Heart right ventricle (tissue), 16 donors: Measurements from ENCODE around the gene CPLANE1. TPM values are rescaled to one million over a fixed set of nuclear protein-coding genes. Genes with fewer than 3 reads are reported as not detected.
"Not testable (repeated sequence)": the region's sequence is repeated elsewhere in the genome, so short reads cannot be mapped to it uniquely, and the experiment has no call there.

ENCODE experiments used
- ATAC-seq, 8 donors: fragments of 200-7000 bp; cut with Tn5 transposase; one replicate each; pipeline ENCODE4 v1.9.1; 2020; ENCODE audit warnings: mild to moderate bottlenecking in 8 of 8, moderate library complexity in 8 of 8, moderate number of reproducible peaks in 1 of 8
- DNase-seq, 2 donors: peaks; one replicate each; pipeline ENCODE4 v3.0.0-alpha.2; 2020
- H3K27ac ChIP-seq, 10 donors: fragments of 200-600 bp; sonication (generic) in 2 of 10; one replicate each; pipeline versions ENCODE4 v1.5.0 to v1.8.0; 2020 to 2022; ENCODE audit warnings: mild to moderate bottlenecking in 3 of 10
- H3K27me3 ChIP-seq, 7 donors: fragments of 200-600 bp; one replicate each; pipeline ENCODE4 v1.8.0; 2021 to 2022; ENCODE audit warnings: mild to moderate bottlenecking in 2 of 7
- H3K36me3 ChIP-seq, 9 donors: fragments of 200-600 bp; sonication (generic) in 1 of 9; one replicate each; pipeline versions ENCODE4 v1.5.0 to v1.8.0; 2020 to 2022; ENCODE audit warnings: mild to moderate bottlenecking in 2 of 9
- H3K4me1 ChIP-seq, 9 donors: fragments of 200-600 bp; sonication (generic) in 1 of 9; one replicate each; pipeline versions ENCODE4 v1.5.0 to v1.8.0; 2020 to 2022; ENCODE audit warnings: mild to moderate bottlenecking in 4 of 9
- H3K4me3 ChIP-seq, 10 donors: fragments of 200-600 bp; sonication (generic) in 2 of 10; one replicate each; pipeline versions ENCODE4 v1.5.0 to v1.8.0; 2020 to 2022; ENCODE audit warnings: mild to moderate bottlenecking in 7 of 10, moderate library complexity in 2 of 10
- H3K9me3 ChIP-seq, 11 donors: fragments of 200-600 bp in 10 of 11; sonication (generic) in 2 of 11; one replicate each; pipeline versions ENCODE4 v1.5.0 to v1.8.0; 2013 to 2022; ENCODE audit warnings: mild to moderate bottlenecking in 2 of 11, control low read depth in 1 of 11, moderate library complexity in 1 of 11
- WGBS, 2 donors: extraction: QIAGEN DNeasy Blood & Tissue Kit; methylation state at CpG; one replicate each; pipeline ENCODE4 v1.1.7; 2013; ENCODE audit warnings: inconsistent platforms in 1 of 2; 5-methylcytosine and 5-hydroxymethylcytosine counted together
- intact Hi-C, 10 donors: fragments of 100-400 bp; cut with DNase I; formaldehyde crosslinking; loops; one replicate each; pipeline versions ENCODE4 v1.11.1 to v1.14.2; 2022
- polyA plus RNA-seq, 2 donors: library from polyadenylated mRNA; stranded (reverse); fragments of 200-250 nt; gene quantifications; one replicate each; pipeline ENCODE4 v1.2.3, GENCODE V29; 2013
- total RNA-seq, 10 donors: library from RNA; stranded (reverse); fragmentation: NEBNext Ultra II Directional in 3 of 10; extraction: Animal tissue kit (Norgen Biotek cat#: 25700) in 3 of 10; gene quantifications; one replicate each; pipeline versions ENCODE4 v1.2.1 to v1.2.4, GENCODE V29; 2021 to 2023
- TF ChIP-seq, protein P1 (sequence below), 9 donors: fragments of 200-600 bp; sonication (generic) in 2 of 9; IDR thresholded peaks; one replicate each; pipeline versions ENCODE4 v1.5.0 to v1.8.0; 2021 to 2022; ENCODE audit warnings: antibody characterized with exemption in 9 of 9, mild to moderate bottlenecking in 5 of 9, moderate library complexity in 1 of 9
- donor health status: Arrhythmogenic right ventricular cardiomyopathy.
- donor health status: ischemic (EF 13 %, LVEDD 7.1; RV severe dilation, severe dysfunction).
- donor health status: healthy with polysubstance abuse.
- donor health status: DM: no; HTN: yes; CAD: no.
- donor health status: DM: no; HTN: no; CAD: no.
- donor health status: ischemic (EF 25% LVEDD 6.9; RV normal size, moderate dysfunction).
- donor health status: ischemic (EF 25% LVEDD 5.7; RV mildly dilated, moderate dysfunction).
- donor health status: healthy.
- donor health status: DM: yes; HTN: yes; CAD: no.
- donor health status: Ischemic cardiomyopathy.
- donor health status: ischemic (EF 35%, LVEDD 5.7; RV mildly dilated, moderate dysfunction).
- donor health status: nonischemic (EF 11% LVEDD 7.7; RV severe dilation, severe dysfunction).
- donor health status: DM: yes; HTN: yes; CAD: no.
- donor health status: PGD.
- donor health status: ischemic (EF 29% LVEDD 5.4; RV normal size, mild dysfunction).
- donor health status: nonischemic (EF 23%, LVEDD 6.1; RV moderate dilation, normal function).

Gene CPLANE1
- total and polyA plus RNA-seq, 12 donors = 1.4 to 13.5 (median 9.5) TPM

DNA sequence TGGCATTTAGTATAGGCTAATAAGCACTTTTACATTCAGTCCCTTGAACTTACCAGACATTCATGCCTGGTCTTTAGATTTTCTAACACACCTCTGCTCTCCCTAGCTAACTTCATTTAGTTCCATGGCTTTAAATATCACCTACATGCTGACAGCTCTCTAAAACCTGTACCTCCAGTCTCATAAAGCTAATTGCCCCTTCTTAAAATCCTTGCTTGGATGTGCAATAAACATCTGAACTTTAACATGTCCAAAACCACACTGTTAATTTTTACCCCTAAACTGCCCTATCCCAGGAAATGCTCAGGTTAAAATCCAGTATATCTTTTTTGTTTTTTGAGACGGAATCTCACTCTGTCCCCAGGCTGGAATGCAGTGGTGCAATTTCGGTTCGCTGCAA, 139.8 kb downstream of the CPLANE1 start:
- 98 to 99% methylated on average over 3 of the region's 3 CpGs for WGBS, 2 donors
- Histone ChIP-seq H3K4me1 (peaks cover 0 to 12% (median 0%) of the 10 kb centered on the region in 9 donors), H3K9me3 (peaks cover 0 to 6% (median 0%) of the 10 kb centered on the region in 11 donors), H3K27ac (no peak overlapping the region), H3K27me3 (no peaks in the 10 kb centered on the region), H3K4me3 (no peak overlapping the region), H3K36me3 (peaks cover 0 to 99% (median 61%) of the 10 kb centered on the region in 9 donors)
- ATAC-seq (no peak), DNase-seq (no peak)
- intact Hi-C loops = no loop called here
- TF ChIP-seq, protein P1, sequence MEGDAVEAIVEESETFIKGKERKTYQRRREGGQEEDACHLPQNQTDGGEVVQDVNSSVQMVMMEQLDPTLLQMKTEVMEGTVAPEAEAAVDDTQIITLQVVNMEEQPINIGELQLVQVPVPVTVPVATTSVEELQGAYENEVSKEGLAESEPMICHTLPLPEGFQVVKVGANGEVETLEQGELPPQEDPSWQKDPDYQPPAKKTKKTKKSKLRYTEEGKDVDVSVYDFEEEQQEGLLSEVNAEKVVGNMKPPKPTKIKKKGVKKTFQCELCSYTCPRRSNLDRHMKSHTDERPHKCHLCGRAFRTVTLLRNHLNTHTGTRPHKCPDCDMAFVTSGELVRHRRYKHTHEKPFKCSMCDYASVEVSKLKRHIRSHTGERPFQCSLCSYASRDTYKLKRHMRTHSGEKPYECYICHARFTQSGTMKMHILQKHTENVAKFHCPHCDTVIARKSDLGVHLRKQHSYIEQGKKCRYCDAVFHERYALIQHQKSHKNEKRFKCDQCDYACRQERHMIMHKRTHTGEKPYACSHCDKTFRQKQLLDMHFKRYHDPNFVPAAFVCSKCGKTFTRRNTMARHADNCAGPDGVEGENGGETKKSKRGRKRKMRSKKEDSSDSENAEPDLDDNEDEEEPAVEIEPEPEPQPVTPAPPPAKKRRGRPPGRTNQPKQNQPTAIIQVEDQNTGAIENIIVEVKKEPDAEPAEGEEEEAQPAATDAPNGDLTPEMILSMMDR (IDR thresholded peaks at IDR 0.05) = no peak

DNA sequence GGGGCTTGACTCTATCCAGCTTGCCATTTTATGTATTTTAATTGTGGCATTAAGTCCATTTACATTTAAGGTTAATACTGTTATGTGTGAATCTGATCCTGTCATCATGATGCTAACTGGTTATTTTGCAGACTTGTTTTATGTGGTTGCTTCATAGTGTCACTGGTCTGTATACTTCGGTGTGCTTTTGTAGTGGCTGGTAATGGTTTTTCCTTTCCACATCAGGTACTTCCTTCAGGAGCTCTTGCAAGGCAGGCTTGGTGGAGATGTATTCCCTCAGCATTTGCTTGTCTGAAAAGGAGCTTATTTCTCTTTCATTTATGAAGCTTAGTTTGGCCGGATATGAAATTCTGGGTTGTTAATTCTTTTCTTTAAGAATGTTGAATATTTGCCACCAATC, 145.9 kb downstream of the CPLANE1 start:
- no peak for DNase-seq
- H3K36me3 ChIP-seq = peaks cover 0 to 57% (median 39%) of the 10 kb centered on the region in 9 donors
- peaks cover 0 to 43% (median 18%) of the 10 kb centered on the region in 11 donors for H3K9me3 ChIP-seq
- ATAC-seq = no peak
- H3K4me1 ChIP-seq = no peaks in the 10 kb centered on the region
- no peaks in the 10 kb centered on the region for H3K27me3 ChIP-seq
- no peak overlapping the region for H3K27ac ChIP-seq
- TF ChIP-seq, protein P1 (IDR thresholded peaks at IDR 0.05) = no peak
- intact Hi-C loops = no loop called here
- WGBS, 2 donors = 97 to 98% methylated on average over 2 of the region's 2 CpGs
- H3K4me3 ChIP-seq = no peak overlapping the region

DNA sequence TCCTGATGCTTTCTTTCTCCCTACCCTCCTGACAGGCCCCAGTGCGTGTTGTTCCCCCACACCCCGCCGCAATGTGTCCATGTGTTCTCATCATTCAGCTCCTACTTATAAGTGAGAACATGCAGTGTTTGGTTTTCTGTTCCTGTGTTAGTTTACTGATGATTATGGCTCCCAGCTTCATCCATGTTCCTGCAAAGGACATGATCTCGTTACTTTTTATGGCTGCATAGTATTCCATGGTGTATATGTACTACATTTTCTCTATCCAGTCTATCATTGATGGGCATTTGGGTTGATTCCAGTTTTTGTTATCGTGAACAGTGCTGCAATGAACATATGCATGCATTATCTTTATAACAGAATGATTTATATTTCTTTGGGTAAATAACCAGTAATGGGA, 149.9 kb downstream of the CPLANE1 start:
- H3K27me3 ChIP-seq, DNase-seq, H3K27ac ChIP-seq, H3K4me1 ChIP-seq, intact Hi-C loops, H3K4me3 ChIP-seq, ATAC-seq: not testable (repeated sequence)
- Histone ChIP-seq H3K36me3 (peaks cover 0 to 27% (median 9%) of the 10 kb centered on the region in 9 donors), H3K9me3 (peaks cover 0 to 70% (median 24%) of the 10 kb centered on the region in 11 donors)
- WGBS, 2 donors = 99% methylated on average over 5 of the region's 5 CpGs

DNA sequence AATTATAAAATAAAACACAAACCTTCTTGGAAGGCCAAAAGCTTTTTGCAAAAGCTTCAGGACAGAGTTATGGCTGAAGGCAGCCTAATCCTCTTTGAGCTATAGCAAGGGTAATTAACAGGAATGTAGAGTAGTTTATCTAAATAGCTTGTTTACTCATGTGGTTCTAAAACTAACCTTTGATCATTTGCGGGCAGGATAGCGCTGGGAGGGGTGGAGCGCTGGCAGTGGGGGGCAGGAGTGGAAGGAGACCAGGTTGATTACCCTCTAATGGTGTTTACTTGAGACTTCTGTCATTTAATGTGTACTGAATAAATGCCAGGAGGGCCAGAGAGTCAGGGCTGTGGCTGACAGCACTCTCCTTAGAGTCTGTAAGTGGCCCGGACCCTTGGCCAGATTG, 155.4 kb downstream of the CPLANE1 start:
- Histone ChIP-seq H3K9me3 (peaks cover 0 to 37% (median 8%) of the 10 kb centered on the region in 11 donors), H3K36me3 (peaks cover 0 to 11% (median 0%) of the 10 kb centered on the region in 9 donors)
- ATAC-seq, H3K4me3 ChIP-seq, intact Hi-C loops, H3K4me1 ChIP-seq, H3K27me3 ChIP-seq, DNase-seq, H3K27ac ChIP-seq: not testable (repeated sequence)
- 69 to 76% methylated on average over 3 to 4 of the region's 4 CpGs for WGBS, 2 donors

DNA sequence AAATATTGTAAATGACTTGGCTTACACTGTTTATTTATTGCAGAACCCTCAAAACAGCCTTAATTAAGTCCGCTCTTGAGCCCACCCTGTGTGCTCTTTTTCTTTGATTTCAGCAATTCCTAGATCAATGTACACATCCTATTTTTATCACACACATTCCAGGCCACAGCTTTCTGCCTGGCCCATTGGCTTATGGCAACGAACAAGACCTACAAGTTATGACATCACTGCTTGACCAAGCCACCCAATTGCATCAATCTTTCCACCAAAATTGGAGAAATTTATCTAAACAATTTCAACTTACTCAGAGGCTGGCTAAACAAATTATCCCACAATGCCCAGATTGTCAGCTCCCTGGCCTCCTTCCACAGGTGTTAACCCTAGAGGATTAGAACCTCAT, 158.4 kb downstream of the CPLANE1 start:
- peaks cover 0 to 7% (median 0%) of the 10 kb centered on the region in 11 donors for H3K9me3 ChIP-seq
- H3K4me1 ChIP-seq = no peaks in the 10 kb centered on the region
- WGBS, 2 donors = 81 to 84% methylated on average over 2 of the region's 2 CpGs
- H3K36me3 ChIP-seq = peaks cover 0 to 7% (median 0%) of the 10 kb centered on the region in 9 donors
- TF ChIP-seq, protein P1 (IDR thresholded peaks at IDR 0.05) = no peak
- ATAC-seq (no peak), DNase-seq (no peak)
- no peak overlapping the region for H3K27ac ChIP-seq
- intact Hi-C loops = no loop called here
- no peak overlapping the region for H3K4me3 ChIP-seq
- no peaks in the 10 kb centered on the region for H3K27me3 ChIP-seq
